LNCAP (cell line): Measurements from ENCODE around the gene INSYN2B.

Experiments
- CTCF ChIP-seq: fragments of 450-650 bp; IDR thresholded peaks from 2 replicates; pipeline ENCODE4 v1.5.1; 2017; ENCODE audit warnings: mild to moderate bottlenecking

INSYN2B gene

GRCh38 chr5:169973056-169973455 is 7.2 kb downstream of the INSYN2B start:
- TF ChIP-seq CTCF = no peak

GRCh38 chr5:169971780-169972179 is 8.5 kb downstream of the INSYN2B start:
- no peak for TF ChIP-seq CTCF

GRCh38 chr5:169970911-169971765 is 9.2 kb downstream of the INSYN2B start:
- no peak for TF ChIP-seq CTCF

GRCh38 chr5:169970339-169970738 is 10.0 kb downstream of the INSYN2B start:
- TF ChIP-seq CTCF = no peak

GRCh38 chr5:169964246-169964645 is 16.0 kb downstream of the INSYN2B start:
- no peak for TF ChIP-seq CTCF

- TF ChIP-seq CTCF = no peak
These were observed 19.6 kb downstream of the INSYN2B start for GRCh38 chr5:169960659-169961058.

- TF ChIP-seq CTCF = no peak
These were observed 22.0 kb downstream of the INSYN2B start for GRCh38 chr5:169958278-169958677.
